Choroid plexus epithelial cell (primary cell): Measurements from ENCODE around the gene CMTM2.
A peak's percentile ranks its signal among the peaks of the same experiment; 100 is the strongest.

Source experiments
- DNase-seq: peaks from one replicate; pipeline ENCODE4 v3.0.0-alpha.2; 2010; ENCODE audit warnings: low read depth
- H3K4me3 ChIP-seq: 2 replicates; pipeline ENCODE4 v1.5.1; 2011; ENCODE audit warnings: low read depth, mild to moderate bottlenecking, control low read depth, low read length, moderate library complexity
- CTCF ChIP-seq: conservative IDR thresholded peaks from 2 replicates; pipeline ENCODE4 v1.5.1; 2011; ENCODE audit warnings: low read depth, mild to moderate bottlenecking, control low read depth, inconsistent platforms, low read length, moderate library complexity

Gene CMTM2

GRCh38 chr16:66585481-66586239 lies 6.4 kb downstream of the CMTM2 start:
- no peak overlapping the region for H3K4me3 ChIP-seq
- TF ChIP-seq CTCF, result no peak
- no peak for DNase-seq

GRCh38 chr16:66587881-66588600 lies 8.8 kb downstream of the CMTM2 start:
- DNase-seq, result no peak
- H3K4me3 ChIP-seq, result no peak overlapping the region
- no peak for TF ChIP-seq CTCF

- DNase-seq, result peak; percentile 71
- peak; percentile 82 for TF ChIP-seq CTCF
- H3K4me3 ChIP-seq, result no peak overlapping the region
These were observed 9.9 kb downstream of the CMTM2 start for GRCh38 chr16:66588981-66589713.

GRCh38 chr16:66590322-66590721 lies 11.1 kb downstream of the CMTM2 start:
- no peak for DNase-seq
- H3K4me3 ChIP-seq, result no peak overlapping the region
- no peak for TF ChIP-seq CTCF

- no peak overlapping the region for H3K4me3 ChIP-seq
- no peak for DNase-seq
- TF ChIP-seq CTCF, result no peak
These were observed 11.8 kb downstream of the CMTM2 start for GRCh38 chr16:66591018-66591417.

GRCh38 chr16:66592241-66592640 lies 13.0 kb downstream of the CMTM2 start:
- H3K4me3 ChIP-seq, result no peak overlapping the region
- DNase-seq, result no peak
- no peak for TF ChIP-seq CTCF
